Measurements from ENCODE around the gene TOLLIP.

DNA sequence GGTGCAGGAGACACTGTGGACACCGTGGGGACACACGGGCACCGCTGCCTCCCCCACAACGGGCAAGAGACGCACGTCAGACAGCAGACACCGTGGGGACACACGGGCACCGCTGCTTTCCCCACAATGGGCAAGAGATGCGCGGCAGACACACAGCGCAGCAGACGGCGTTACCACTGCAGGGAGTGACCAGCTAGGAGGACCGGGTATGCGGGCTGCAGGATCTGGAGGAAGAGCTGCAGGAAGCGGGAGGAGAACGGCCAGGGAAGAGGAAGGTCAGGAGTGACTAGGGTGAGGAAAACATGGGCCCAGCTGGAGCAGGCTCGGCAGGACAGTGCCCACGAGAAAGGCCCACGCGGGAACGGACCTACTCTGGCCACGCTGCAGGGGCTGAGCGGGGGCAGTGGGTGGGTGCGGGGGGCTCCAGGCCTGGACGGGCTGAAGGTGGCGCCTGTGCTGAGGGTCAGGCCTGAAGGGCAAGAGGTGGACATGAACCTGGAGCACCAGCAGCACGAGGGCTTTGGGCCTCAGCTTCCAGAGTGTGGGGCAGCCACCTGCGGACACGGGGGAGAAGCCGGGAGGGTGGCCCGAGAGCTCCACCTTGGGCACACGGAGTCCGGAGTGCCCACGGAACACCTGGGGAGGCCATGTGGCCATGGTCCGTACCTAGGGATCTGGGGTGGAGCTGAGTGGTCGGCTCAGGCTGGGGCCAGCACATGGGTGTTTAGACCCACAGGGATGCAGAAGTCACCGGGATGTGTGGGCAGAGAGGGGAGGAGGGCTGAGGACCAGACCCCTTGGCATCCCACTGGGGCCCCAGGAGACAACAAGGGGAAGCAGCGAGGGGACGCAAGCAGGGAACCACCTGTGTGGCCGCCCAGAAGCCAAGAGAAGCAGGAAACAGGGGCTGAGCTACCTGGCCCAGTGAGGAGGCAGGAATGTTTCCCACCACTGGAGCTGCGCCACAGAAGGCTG, 16.5 kb downstream of the TOLLIP start:
- TF ChIP-seq, protein P1, sequence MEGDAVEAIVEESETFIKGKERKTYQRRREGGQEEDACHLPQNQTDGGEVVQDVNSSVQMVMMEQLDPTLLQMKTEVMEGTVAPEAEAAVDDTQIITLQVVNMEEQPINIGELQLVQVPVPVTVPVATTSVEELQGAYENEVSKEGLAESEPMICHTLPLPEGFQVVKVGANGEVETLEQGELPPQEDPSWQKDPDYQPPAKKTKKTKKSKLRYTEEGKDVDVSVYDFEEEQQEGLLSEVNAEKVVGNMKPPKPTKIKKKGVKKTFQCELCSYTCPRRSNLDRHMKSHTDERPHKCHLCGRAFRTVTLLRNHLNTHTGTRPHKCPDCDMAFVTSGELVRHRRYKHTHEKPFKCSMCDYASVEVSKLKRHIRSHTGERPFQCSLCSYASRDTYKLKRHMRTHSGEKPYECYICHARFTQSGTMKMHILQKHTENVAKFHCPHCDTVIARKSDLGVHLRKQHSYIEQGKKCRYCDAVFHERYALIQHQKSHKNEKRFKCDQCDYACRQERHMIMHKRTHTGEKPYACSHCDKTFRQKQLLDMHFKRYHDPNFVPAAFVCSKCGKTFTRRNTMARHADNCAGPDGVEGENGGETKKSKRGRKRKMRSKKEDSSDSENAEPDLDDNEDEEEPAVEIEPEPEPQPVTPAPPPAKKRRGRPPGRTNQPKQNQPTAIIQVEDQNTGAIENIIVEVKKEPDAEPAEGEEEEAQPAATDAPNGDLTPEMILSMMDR (IDR thresholded peaks at IDR 0.05; ENCODE audit: low read length) = no peak
- TF ChIP-seq EZH2 (IDR thresholded peaks at IDR 0.05; ENCODE audit: borderline replicate concordance, low read length) = no peak

Measured in OCI-LY1 (cell line).